ENCODE results near the gene CHD9. TPM values are rescaled to one million over a fixed set of nuclear protein-coding genes. Genes with fewer than 3 reads are reported as not detected.

The CHD9 gene
- total RNA-seq, 1 experiment from 2014 or later = 18.9 TPM

- Histone ChIP-seq H3K27ac (ENCODE audit: low read depth, low read length) (no peak overlapping the region), H3K27me3 (ENCODE audit: insufficient read depth, low read length) (no peaks in the 10 kb centered on the region), H4K20me1 (ENCODE audit: insufficient read depth) (no peaks in the 10 kb centered on the region), H2AFZ (ENCODE audit: low read depth, low read length, poor library complexity, severe bottlenecking) (no peak overlapping the region), H3K36me3 (ENCODE audit: control insufficient read depth in 1 of 2, insufficient read depth in 2 of 2, low read length in 2 of 2) (no peaks in the 10 kb centered on the region), H3K9me2 (ENCODE audit: insufficient read depth) (no peaks in the 10 kb centered on the region), H3K4me3 (replicated peaks in 1 of 2; ENCODE audit: low read depth in 1 of 2, low read length in 2 of 2) (no peak overlapping the region), H3K9me3 (ENCODE audit: control insufficient read depth in 1 of 2, insufficient read depth in 1 of 2, low read depth in 1 of 2, low read length in 2 of 2) (no peaks in the 10 kb centered on the region), H3K4me2 (ENCODE audit: low read length) (no peak overlapping the region), H3K4me1 (ENCODE audit: control insufficient read depth in 1 of 2, insufficient read depth in 2 of 2, low read length in 2 of 2) (peaks cover 0 to 2% of the 10 kb centered on the region in 2 experiments; a peak in 1 of 4 replicates), H3K79me2 (ENCODE audit: insufficient read depth, low read length) (peaks cover 80% of the 10 kb centered on the region), H3K9ac (ENCODE audit: low read length) (no peak overlapping the region)
- no peak for TF ChIP-seq ZNF274 (IDR thresholded peaks at IDR 0.05; ENCODE audit: low read depth, low read length)
- no TSS peak for BruUV-seq (replicated peaks)
- RAD21 ChIA-PET (ENCODE audit: low non-redundant PET in 1 of 2, low total read pairs in 2 of 2, uncharacterized antibody in 2 of 2, unreplicated experiment in 2 of 2) = no interaction called here
- intact Hi-C loops (cut with micrococcal nuclease) = no loop called here
- POLR2A ChIA-PET = interaction anchor here (1.8 kb wide), 1 partner anchor 20 kb away, joined by 4 read pairs; no protein-coding TSS in a partner anchor
- CTCF ChIA-PET = no interaction called here
- ATAC-seq (no peak), DNase-seq (ENCODE audit: low read depth, low spot score) (no peak)
These were observed 24.1 kb downstream of the CHD9 start for GRCh38 chr16:53078765-53079485.

GRCh38 chr16:53080345-53081031 is 25.7 kb downstream of the CHD9 start:
- Histone ChIP-seq H3K4me1 (ENCODE audit: control insufficient read depth in 1 of 2, insufficient read depth in 2 of 2, low read length in 2 of 2) (peaks cover 0 to 2% of the 10 kb centered on the region in 2 experiments; a peak in 1 of 4 replicates), H3K4me2 (ENCODE audit: low read length) (no peak overlapping the region), H3K27ac (ENCODE audit: low read depth, low read length) (no peak overlapping the region), H3K27me3 (ENCODE audit: insufficient read depth, low read length) (no peaks in the 10 kb centered on the region), H3K9me3 (ENCODE audit: control insufficient read depth in 1 of 2, insufficient read depth in 1 of 2, low read depth in 1 of 2, low read length in 2 of 2) (no peaks in the 10 kb centered on the region), H3K79me2 (ENCODE audit: insufficient read depth, low read length) (peaks cover 77% of the 10 kb centered on the region), H3K9ac (ENCODE audit: low read length) (no peak overlapping the region), H3K4me3 (replicated peaks in 1 of 2; ENCODE audit: low read depth in 1 of 2, low read length in 2 of 2) (no peak overlapping the region), H4K20me1 (ENCODE audit: insufficient read depth) (no peaks in the 10 kb centered on the region), H3K36me3 (ENCODE audit: control insufficient read depth in 1 of 2, insufficient read depth in 2 of 2, low read length in 2 of 2) (no peaks in the 10 kb centered on the region), H3K9me2 (ENCODE audit: insufficient read depth) (no peaks in the 10 kb centered on the region), H2AFZ (ENCODE audit: low read depth, low read length, poor library complexity, severe bottlenecking) (no peak overlapping the region)
- no peak for DNase-seq (ENCODE audit: low read depth, low spot score)
- intact Hi-C loops (cut with micrococcal nuclease) = no loop called here
- ChIA-PET CTCF (no interaction called here), RAD21 (ENCODE audit: low non-redundant PET in 1 of 2, low total read pairs in 2 of 2, uncharacterized antibody in 2 of 2, unreplicated experiment in 2 of 2) (no interaction called here), POLR2A (interaction anchor here (0.6 to 1.8 kb wide), 2 partner anchors 18 to 423 kb away, joined by 4 read pairs; no protein-coding TSS in a partner anchor)
- TF ChIP-seq ZFX (IDR thresholded peaks at IDR 0.05) (no peak), POLR2AphosphoS5 (IDR thresholded peaks at IDR 0.05; ENCODE audit: low read depth, low read length) (no peak), YY1 (IDR thresholded peaks at IDR 0.05; ENCODE audit: extremely low read depth, insufficient replicate concordance, low read depth, low read length) (no peak), ZNF274 (IDR thresholded peaks at IDR 0.05; ENCODE audit: low read depth, low read length) (no peak), EZH2 (IDR thresholded peaks at IDR 0.05) (no peak), EZH2phosphoT487 (IDR thresholded peaks at IDR 0.05; ENCODE audit: borderline replicate concordance) (no peak), EGR1 (IDR thresholded peaks at IDR 0.05; ENCODE audit: low read depth) (no peak)
- BruUV-seq (replicated peaks) = no TSS peak
- no peak for ATAC-seq

Data from HCT116 (cell line).